Peyer's patch (tissue), 4 donors: ENCODE results near the gene RASSF8. TPM values are rescaled to one million over a fixed set of nuclear protein-coding genes. Genes with fewer than 3 reads are reported as not detected.

ENCODE experiments used
- DNase-seq, 3 donors: peaks; one replicate each; pipeline ENCODE4 v3.0.0-alpha.2; 2017 to 2019
- H3K27ac ChIP-seq, 4 donors: fragments of 200-600 bp; sonication (generic); one replicate each; pipeline ENCODE4 v1.5.1; 2016 to 2019
- H3K27me3 ChIP-seq, 2 donors: fragments of 200-600 bp; sonication (generic); one replicate each; pipeline ENCODE4 v1.5.1; 2019
- H3K36me3 ChIP-seq, 3 donors: fragments of 200-600 bp; sonication (generic); one replicate each; pipeline ENCODE4 v1.5.1; 2016 to 2019
- H3K4me1 ChIP-seq, 4 donors: fragments of 200-600 bp; sonication (generic); one replicate each; pipeline ENCODE4 v1.5.1; 2016 to 2019
- H3K4me3 ChIP-seq, 4 donors: fragments of 200-600 bp; sonication (generic); 1 replicate in 3 of 4; 2 replicates in 1 of 4; pipeline ENCODE4 v1.5.1; 2016 to 2019; ENCODE audit warnings: mild to moderate bottlenecking in 1 of 4
- H3K9me3 ChIP-seq, 4 donors: fragments of 200-600 bp; sonication (generic); one replicate each; pipeline ENCODE4 v1.5.1; 2016 to 2019; ENCODE audit warnings: mild to moderate bottlenecking in 1 of 4
- POLR2A ChIP-seq, 2 donors: fragments of 450-650 bp; IDR thresholded peaks; one replicate each; pipeline ENCODE4 v1.5.1; 2017; ENCODE audit warnings: antibody characterized with exemption in 2 of 2, mild to moderate bottlenecking in 2 of 2, moderate library complexity in 2 of 2
- total RNA-seq, 4 donors: library from RNA; depleted of rRNA; stranded (reverse); fragments of >200 nt; gene quantifications; one replicate each; pipeline ENCODE4 v1.1.0, GENCODE V29; 2016
- TF ChIP-seq, protein P1 (sequence below), 6 experiments: fragments of 450-650 bp in 4 of 6; fragments of 200-600 bp in 2 of 6; sonication (generic) in 1 of 6; IDR thresholded peaks; one replicate each; pipeline ENCODE4 v1.5.1; 2017 to 2019; ENCODE audit warnings: antibody characterized with exemption in 6 of 6, mild to moderate bottlenecking in 3 of 6, moderate library complexity in 1 of 6

RASSF8 gene, protein sequence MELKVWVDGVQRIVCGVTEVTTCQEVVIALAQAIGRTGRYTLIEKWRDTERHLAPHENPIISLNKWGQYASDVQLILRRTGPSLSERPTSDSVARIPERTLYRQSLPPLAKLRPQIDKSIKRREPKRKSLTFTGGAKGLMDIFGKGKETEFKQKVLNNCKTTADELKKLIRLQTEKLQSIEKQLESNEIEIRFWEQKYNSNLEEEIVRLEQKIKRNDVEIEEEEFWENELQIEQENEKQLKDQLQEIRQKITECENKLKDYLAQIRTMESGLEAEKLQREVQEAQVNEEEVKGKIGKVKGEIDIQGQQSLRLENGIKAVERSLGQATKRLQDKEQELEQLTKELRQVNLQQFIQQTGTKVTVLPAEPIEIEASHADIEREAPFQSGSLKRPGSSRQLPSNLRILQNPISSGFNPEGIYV
- 10 to 100 TPM in 3 of 4 donors, 1 to 10 TPM in 1; 1.2 to 56.9 (median 12.0) TPM for total RNA-seq

DNA sequence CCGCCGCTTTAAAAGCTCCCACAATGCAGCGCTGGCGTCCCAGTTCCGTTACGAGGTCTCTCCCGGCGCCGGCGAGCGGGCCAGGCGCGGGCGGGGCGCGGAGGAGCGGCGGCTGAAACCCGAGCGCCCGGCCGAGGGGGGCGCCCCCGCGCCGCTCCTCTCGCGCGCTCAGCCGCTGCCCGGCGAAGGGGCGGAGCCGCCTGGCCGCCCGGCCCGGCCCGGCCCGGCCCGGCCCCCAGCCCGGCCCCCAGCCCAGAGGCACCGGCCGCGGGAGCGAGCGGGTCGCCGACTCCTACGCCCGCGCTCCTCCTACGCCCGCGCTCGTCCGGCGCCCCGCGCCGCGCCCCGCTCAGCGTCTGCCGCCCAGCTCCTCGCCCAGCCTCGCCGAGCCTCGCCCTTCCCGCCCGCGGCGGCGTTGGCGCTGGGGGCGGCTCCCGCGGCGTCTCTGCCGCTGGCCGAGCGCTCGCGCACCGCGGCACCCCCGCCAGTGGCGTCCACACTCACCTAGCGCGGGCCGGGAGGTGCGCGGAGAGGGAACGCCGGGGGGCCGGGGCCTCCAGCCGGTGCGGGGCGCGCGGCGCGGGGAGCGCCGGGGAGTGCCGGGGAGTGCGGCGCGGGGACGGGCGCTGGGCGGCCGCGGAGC, at the start of gene RASSF8:
RASSF8 (plus strand) TSS at position 255 of the 643 bp plus-strand sequence. CDS start 96,662 bp downstream, outside the sequence.
- H3K27ac ChIP-seq: peak within 1 kb of the TSS; percentile 70 to 94 (median 84)
- no peaks in the 10 kb centered on the region for H3K27me3 ChIP-seq
- H3K36me3 ChIP-seq: no peaks in the 10 kb centered on the region
- no peaks in the 10 kb centered on the region for H3K9me3 ChIP-seq
- TF ChIP-seq POLR2A (IDR thresholded peaks at IDR 0.05): no peak
- TF ChIP-seq, protein P1, sequence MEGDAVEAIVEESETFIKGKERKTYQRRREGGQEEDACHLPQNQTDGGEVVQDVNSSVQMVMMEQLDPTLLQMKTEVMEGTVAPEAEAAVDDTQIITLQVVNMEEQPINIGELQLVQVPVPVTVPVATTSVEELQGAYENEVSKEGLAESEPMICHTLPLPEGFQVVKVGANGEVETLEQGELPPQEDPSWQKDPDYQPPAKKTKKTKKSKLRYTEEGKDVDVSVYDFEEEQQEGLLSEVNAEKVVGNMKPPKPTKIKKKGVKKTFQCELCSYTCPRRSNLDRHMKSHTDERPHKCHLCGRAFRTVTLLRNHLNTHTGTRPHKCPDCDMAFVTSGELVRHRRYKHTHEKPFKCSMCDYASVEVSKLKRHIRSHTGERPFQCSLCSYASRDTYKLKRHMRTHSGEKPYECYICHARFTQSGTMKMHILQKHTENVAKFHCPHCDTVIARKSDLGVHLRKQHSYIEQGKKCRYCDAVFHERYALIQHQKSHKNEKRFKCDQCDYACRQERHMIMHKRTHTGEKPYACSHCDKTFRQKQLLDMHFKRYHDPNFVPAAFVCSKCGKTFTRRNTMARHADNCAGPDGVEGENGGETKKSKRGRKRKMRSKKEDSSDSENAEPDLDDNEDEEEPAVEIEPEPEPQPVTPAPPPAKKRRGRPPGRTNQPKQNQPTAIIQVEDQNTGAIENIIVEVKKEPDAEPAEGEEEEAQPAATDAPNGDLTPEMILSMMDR (IDR thresholded peaks at IDR 0.05): no peak
- DNase-seq: peak; percentile 18 to 67 (median 61)
- peaks cover 0 to 8% (median 0%) of the 10 kb centered on the region in 4 donors for H3K4me1 ChIP-seq
- H3K4me3 ChIP-seq: peak within 1 kb of the TSS; percentile 53 to 73 (median 64)

DNA sequence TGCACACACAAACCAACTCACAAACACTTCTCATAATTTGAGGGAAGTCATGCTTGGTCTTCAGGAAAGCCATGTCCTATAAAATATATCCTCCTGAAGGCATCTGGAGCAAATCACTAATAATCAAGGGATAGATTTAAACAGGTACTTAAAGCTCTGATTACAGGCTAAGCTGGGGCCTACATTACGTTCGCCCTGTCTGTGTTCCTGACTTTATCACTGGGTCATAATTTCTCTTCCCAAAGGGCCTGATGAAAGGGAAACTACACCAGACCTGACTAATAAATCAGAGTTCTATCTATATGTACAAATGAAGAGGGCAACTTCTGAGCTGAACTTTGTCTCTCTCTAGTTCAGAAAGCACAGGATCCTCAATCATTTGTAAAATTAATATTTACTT, 43.9 kb upstream of the RASSF8 start:
- no peak overlapping the region for H3K4me3 ChIP-seq
- no peak for DNase-seq
- H3K4me1 ChIP-seq: no peaks in the 10 kb centered on the region
- H3K27me3 ChIP-seq: no peaks in the 10 kb centered on the region
- no peak overlapping the region for H3K27ac ChIP-seq
- H3K36me3 ChIP-seq: no peaks in the 10 kb centered on the region
- TF ChIP-seq POLR2A (IDR thresholded peaks at IDR 0.05): no peak
- TF ChIP-seq, protein P1 (IDR thresholded peaks at IDR 0.05): no peak
- H3K9me3 ChIP-seq: no peaks in the 10 kb centered on the region

DNA sequence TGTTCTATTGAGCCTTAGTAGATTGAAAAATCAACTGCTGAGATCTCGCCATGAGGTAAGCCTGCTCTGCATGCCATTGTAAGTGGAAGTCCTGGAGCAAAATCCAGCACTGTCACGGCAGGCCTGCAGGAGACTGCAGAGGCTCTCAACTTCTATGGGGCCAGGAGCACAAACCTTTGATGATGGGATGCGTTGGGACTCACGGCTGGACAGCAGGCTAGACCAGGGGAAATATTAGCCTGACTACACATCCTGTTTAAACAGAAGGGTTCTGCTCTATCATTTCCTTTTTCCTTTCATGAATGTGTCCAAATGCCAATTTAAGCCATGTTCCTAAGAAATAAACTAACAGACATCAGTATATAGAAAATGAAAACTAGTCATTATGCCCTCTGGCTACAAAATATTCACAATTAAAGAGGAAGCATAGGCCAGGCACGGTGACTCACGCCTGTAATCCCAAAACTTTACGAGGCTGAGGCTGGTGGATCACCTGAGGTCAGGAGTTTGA, 33.9 kb upstream of the RASSF8 start:
- H3K4me3 ChIP-seq: no peak overlapping the region
- H3K27me3 ChIP-seq: no peaks in the 10 kb centered on the region
- H3K36me3 ChIP-seq: no peaks in the 10 kb centered on the region
- no peak for TF ChIP-seq POLR2A (IDR thresholded peaks at IDR 0.05)
- TF ChIP-seq, protein P1 (IDR thresholded peaks at IDR 0.05): no peak
- no peaks in the 10 kb centered on the region for H3K9me3 ChIP-seq
- H3K4me1 ChIP-seq: no peaks in the 10 kb centered on the region
- no peak overlapping the region for H3K27ac ChIP-seq
- no peak for DNase-seq

DNA sequence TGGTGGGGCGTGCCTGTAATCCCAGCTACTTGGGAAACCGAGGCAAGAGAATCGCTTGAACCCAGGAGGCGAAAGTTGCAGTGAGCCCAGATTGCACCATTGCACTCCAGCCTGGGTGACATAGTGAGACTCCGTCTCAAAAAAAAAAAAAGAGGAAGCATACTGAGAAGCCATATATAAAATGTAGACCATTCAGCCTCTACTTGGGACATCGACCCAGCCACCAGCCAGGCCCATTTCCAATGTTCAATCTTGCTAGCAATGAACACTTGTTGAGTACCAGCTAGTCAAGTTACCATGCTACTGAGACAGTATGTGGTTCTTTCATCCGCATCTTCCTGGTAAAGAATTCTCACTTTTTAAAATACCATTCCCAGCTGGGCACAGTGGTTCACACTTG, 33.4 kb upstream of the RASSF8 start:
- Histone ChIP-seq H3K36me3 (no peaks in the 10 kb centered on the region), H3K4me3 (no peak overlapping the region), H3K27ac (no peak overlapping the region), H3K9me3 (no peaks in the 10 kb centered on the region), H3K4me1 (no peaks in the 10 kb centered on the region), H3K27me3 (no peaks in the 10 kb centered on the region)
- TF ChIP-seq POLR2A (IDR thresholded peaks at IDR 0.05): no peak
- TF ChIP-seq, protein P1 (IDR thresholded peaks at IDR 0.05): no peak
- DNase-seq: no peak

DNA sequence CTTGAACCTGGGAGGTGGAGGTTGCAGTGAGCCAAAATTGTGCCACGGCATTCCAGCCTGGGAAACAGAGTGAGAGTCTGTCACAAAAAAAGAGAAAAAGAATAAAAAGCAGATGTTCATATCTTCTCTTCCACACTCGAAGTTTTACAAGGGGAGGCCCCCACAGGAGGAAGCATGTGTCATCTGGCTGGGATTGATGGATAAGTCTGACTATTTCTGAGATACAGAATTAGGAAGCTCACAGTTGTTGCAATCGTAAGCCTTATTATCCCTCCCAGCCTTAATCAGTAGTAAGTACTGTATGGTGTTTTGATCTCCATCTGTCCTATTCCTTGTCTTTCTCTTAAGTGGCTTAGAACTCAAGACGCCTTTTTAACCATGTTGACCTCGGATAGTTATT, 31.9 kb upstream of the RASSF8 start:
- no peak for TF ChIP-seq POLR2A (IDR thresholded peaks at IDR 0.05)
- TF ChIP-seq, protein P1 (IDR thresholded peaks at IDR 0.05): no peak
- H3K36me3 ChIP-seq: no peaks in the 10 kb centered on the region
- H3K27me3 ChIP-seq: no peaks in the 10 kb centered on the region
- no peaks in the 10 kb centered on the region for H3K4me1 ChIP-seq
- no peaks in the 10 kb centered on the region for H3K9me3 ChIP-seq
- no peak for DNase-seq
- no peak overlapping the region for H3K27ac ChIP-seq
- no peak overlapping the region for H3K4me3 ChIP-seq
